WERI-Rb-1 (cell line): ENCODE results near the gene VPS13D.

Experiments used
- DNase-seq: peaks from one replicate; pipeline ENCODE4 v3.0.0-alpha.2; 2020
- H3K27ac ChIP-seq: fragments of 250-450 bp; sonication (Bioruptor Pico); 2 replicates; pipeline ENCODE4 v1.5.1; 2020; ENCODE audit warnings: mild to moderate bottlenecking, moderate library complexity
- H3K27me3 ChIP-seq: fragments of 250-450 bp; sonication (Bioruptor Pico); 2 replicates; pipeline ENCODE4 v1.5.1; 2021; ENCODE audit warnings: mild to moderate bottlenecking, low read depth, moderate library complexity; ENCODE audit not compliant: insufficient read depth, severe bottlenecking
- H3K36me3 ChIP-seq: fragments of 250-450 bp; sonication (Bioruptor Pico); 2 replicates; pipeline ENCODE4 v1.5.1; 2020; ENCODE audit warnings: mild to moderate bottlenecking, moderate library complexity
- H3K4me3 ChIP-seq: 2 replicates; pipeline ENCODE4 v1.5.1; 2011; ENCODE audit warnings: low read depth, mild to moderate bottlenecking, control low read depth, low read length
- H3K9me3 ChIP-seq: fragments of 250-450 bp; sonication (Bioruptor Pico); 2 replicates; pipeline ENCODE4 v1.5.1; 2021; ENCODE audit warnings: mild to moderate bottlenecking, moderate library complexity; ENCODE audit not compliant: severe bottlenecking
- TF ChIP-seq, protein P1 (sequence below): IDR thresholded peaks from 2 replicates; pipeline ENCODE4 v1.5.1; 2011; ENCODE audit warnings: low read depth, mild to moderate bottlenecking, control low read depth, inconsistent platforms, low read length

VPS13D gene

GRCh38 chr1:12230549-12231275 is 882 bp downstream of the VPS13D start:
- no peak for DNase-seq
- TF ChIP-seq, protein P1, sequence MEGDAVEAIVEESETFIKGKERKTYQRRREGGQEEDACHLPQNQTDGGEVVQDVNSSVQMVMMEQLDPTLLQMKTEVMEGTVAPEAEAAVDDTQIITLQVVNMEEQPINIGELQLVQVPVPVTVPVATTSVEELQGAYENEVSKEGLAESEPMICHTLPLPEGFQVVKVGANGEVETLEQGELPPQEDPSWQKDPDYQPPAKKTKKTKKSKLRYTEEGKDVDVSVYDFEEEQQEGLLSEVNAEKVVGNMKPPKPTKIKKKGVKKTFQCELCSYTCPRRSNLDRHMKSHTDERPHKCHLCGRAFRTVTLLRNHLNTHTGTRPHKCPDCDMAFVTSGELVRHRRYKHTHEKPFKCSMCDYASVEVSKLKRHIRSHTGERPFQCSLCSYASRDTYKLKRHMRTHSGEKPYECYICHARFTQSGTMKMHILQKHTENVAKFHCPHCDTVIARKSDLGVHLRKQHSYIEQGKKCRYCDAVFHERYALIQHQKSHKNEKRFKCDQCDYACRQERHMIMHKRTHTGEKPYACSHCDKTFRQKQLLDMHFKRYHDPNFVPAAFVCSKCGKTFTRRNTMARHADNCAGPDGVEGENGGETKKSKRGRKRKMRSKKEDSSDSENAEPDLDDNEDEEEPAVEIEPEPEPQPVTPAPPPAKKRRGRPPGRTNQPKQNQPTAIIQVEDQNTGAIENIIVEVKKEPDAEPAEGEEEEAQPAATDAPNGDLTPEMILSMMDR = no peak
- Histone ChIP-seq H3K9me3 (no peaks in the 10 kb centered on the region), H3K4me3 (peak overlapping the region; percentile 94), H3K36me3 (peaks cover 5% of the 10 kb centered on the region), H3K27ac (no peak overlapping the region), H3K27me3 (no peaks in the 10 kb centered on the region)

GRCh38 chr1:12231276-12231595 is 1.4 kb downstream of the VPS13D start:
- TF ChIP-seq, protein P1 = no peak
- DNase-seq = no peak
- Histone ChIP-seq H3K27me3 (no peaks in the 10 kb centered on the region), H3K27ac (no peak overlapping the region), H3K36me3 (peaks cover 5% of the 10 kb centered on the region), H3K4me3 (peak overlapping the region; percentile 94), H3K9me3 (no peaks in the 10 kb centered on the region)

GRCh38 chr1:12232221-12232620 is 2.4 kb downstream of the VPS13D start:
- Histone ChIP-seq H3K4me3 (no peak overlapping the region), H3K27me3 (no peaks in the 10 kb centered on the region), H3K9me3 (no peaks in the 10 kb centered on the region), H3K27ac (no peak overlapping the region), H3K36me3 (peaks cover 5% of the 10 kb centered on the region)
- TF ChIP-seq, protein P1 = no peak
- DNase-seq = no peak

DNA sequence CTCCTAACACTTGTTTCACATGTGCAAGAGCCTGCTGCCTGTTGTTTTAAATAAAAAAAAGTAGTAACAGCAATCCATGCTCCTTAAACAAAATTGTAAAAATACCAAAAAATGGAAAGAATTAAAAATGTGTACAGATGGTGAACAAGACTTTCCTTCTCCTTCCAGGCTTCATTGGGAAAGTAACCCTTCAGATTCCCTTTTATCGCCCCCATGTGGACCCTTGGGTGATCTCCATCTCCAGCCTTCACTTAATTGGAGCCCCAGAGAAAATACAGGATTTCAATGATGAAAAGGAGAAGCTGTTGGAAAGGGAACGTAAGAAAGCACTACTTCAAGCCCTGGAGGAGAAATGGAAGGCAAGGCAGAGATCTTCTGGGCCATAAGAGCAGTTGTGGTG is 14.2 kb downstream of the VPS13D start:
- no peak overlapping the region for H3K4me3 ChIP-seq
- peaks cover 18% of the 10 kb centered on the region for H3K36me3 ChIP-seq
- DNase-seq = peak; percentile 14
- no peak overlapping the region for H3K27ac ChIP-seq
- TF ChIP-seq, protein P1 = peak; percentile 35
- H3K9me3 ChIP-seq = no peaks in the 10 kb centered on the region
- H3K27me3 ChIP-seq = no peaks in the 10 kb centered on the region

DNA sequence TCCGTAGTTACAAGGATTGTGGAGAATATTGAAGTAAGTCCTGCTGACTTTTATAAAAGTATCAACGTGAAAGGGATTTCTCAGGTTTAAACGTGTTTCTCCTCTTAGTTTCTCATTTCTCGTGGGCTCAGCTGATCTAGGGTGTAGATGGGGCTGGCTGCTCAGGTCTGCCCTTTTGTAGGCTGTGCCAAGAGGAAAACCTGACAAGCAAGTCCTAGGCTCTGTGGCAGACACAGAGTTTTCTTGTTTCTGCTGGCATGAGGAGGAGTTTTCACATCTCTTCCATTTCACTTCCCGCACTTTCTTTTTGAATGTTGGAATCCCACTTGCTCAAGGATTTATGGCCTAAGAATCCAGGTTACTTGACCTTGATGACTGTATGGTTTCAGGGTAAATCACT is 14.8 kb downstream of the VPS13D start:
- Histone ChIP-seq H3K27me3 (no peaks in the 10 kb centered on the region), H3K9me3 (no peaks in the 10 kb centered on the region), H3K36me3 (peaks cover 23% of the 10 kb centered on the region), H3K27ac (no peak overlapping the region), H3K4me3 (no peak overlapping the region)
- no peak for DNase-seq
- TF ChIP-seq, protein P1 = no peak

GRCh38 chr1:12245116-12245515 is 15.3 kb downstream of the VPS13D start:
- H3K27me3 ChIP-seq = no peaks in the 10 kb centered on the region
- no peak for DNase-seq
- no peak overlapping the region for H3K27ac ChIP-seq
- TF ChIP-seq, protein P1 = no peak
- H3K36me3 ChIP-seq = peaks cover 26% of the 10 kb centered on the region
- no peaks in the 10 kb centered on the region for H3K9me3 ChIP-seq
- H3K4me3 ChIP-seq = no peak overlapping the region
